Natural killer cell treated with Interleukin-12 subunit alpha and Interleukin-12 subunit beta and Interleukin-15 and Interleukin-18, amount 100 ng/mL, for 72 hours (primary cell): ENCODE data around the gene RHO. TPM values are rescaled to one million over a fixed set of nuclear protein-coding genes. Genes with fewer than 3 reads are reported as not detected.
"Not testable (repeated sequence)": the region's sequence is repeated elsewhere in the genome, so short reads cannot be mapped to it uniquely, and the experiment has no call there.

ENCODE experiments used
- ATAC-seq, 2 donors: fragments of 150-1000 bp; cut with Tn5 transposase in 1 of 2; sonication (Bioruptor Pico), chemical (Tn5 transposase) in 1 of 2; 2 replicates each; pipeline ENCODE4 v1.10.0; 2021
- DNase-seq: peaks from one replicate; pipeline ENCODE4 v3.0.0; 2022; ENCODE audit warnings: low spot score
- H3K27ac Mint-ChIP-seq, 2 donors: 1 replicate in 1 of 2; 2 replicates in 1 of 2; pipeline ENCODE4 v1.8.0; 2022; ENCODE audit warnings: mixed read lengths in 2 of 2, mild to moderate bottlenecking in 1 of 2, moderate library complexity in 1 of 2
- H3K27me3 Mint-ChIP-seq, 2 donors: 1 replicate in 1 of 2; 2 replicates in 1 of 2; pipeline ENCODE4 v1.8.0; 2022; ENCODE audit warnings: mixed read lengths in 2 of 2
- H3K36me3 Mint-ChIP-seq: one replicate; pipeline ENCODE4 v1.8.0; 2022; ENCODE audit warnings: mixed read lengths
- H3K4me1 Mint-ChIP-seq, 2 donors: 1 replicate in 1 of 2; 2 replicates in 1 of 2; pipeline ENCODE4 v1.8.0; 2022; ENCODE audit warnings: low read depth in 2 of 2, mixed read lengths in 2 of 2, mild to moderate bottlenecking in 1 of 2
- H3K4me3 Mint-ChIP-seq: one replicate; pipeline ENCODE4 v1.8.0; 2022; ENCODE audit warnings: mixed read lengths
- H3K9me3 Mint-ChIP-seq: 2 replicates; pipeline ENCODE4 v1.8.0; 2022; ENCODE audit warnings: mixed read lengths
- total RNA-seq, 2 donors: library from RNA; stranded (reverse); gene quantifications; one replicate each; pipeline ENCODE4 v1.2.3, GENCODE V29; 2022

The RHO gene
- total RNA-seq, 2 donors from 2014 or later = not detected

DNA sequence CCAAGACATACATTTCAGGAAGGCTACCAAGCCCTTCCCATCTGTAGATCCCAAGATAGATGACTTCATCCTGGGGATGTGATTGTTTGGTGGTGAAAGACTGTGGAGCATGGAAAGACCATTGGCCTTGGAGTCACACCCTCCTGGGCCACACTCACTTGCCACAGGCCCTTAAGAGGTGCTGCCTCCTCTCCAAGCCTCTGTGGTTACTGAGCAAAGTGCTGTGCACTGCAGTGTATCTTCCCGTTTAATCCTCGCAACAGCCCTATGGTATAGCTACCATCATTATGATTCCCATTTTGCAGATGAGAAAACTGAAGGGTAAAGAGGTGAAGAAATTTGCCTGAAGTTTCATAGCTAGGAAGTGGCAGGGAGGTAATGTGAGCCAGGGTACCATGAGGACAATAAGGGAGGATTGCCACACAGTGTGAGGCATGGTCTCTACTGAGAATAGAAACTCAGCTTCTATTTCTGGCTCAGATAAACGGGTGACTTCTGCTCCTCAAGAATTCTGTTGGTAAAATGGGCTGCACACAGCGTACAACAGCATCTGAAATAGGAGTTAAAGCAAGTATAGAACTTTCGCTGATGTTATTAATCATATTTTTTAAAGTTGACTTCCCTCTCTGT is 23.9 kb upstream of the RHO start:
- no peaks in the 10 kb centered on the region for H3K36me3 Mint-ChIP-seq
- ATAC-seq (no peak), DNase-seq (no peak)
- no peak overlapping the region for H3K27ac Mint-ChIP-seq
- no peak overlapping the region for H3K4me3 Mint-ChIP-seq
- H3K4me1 Mint-ChIP-seq = peaks cover 0 to 10% of the 10 kb centered on the region in 2 donors
- H3K27me3 Mint-ChIP-seq = peaks cover 0 to 5% of the 10 kb centered on the region in 2 donors
- H3K9me3 Mint-ChIP-seq = no peaks in the 10 kb centered on the region

- DNase-seq = no peak
- peaks cover 0 to 10% of the 10 kb centered on the region in 2 donors for H3K4me1 Mint-ChIP-seq
- H3K9me3 Mint-ChIP-seq = no peaks in the 10 kb centered on the region
- H3K36me3 Mint-ChIP-seq = no peaks in the 10 kb centered on the region
- no peak overlapping the region for H3K4me3 Mint-ChIP-seq
- no peak overlapping the region for H3K27ac Mint-ChIP-seq
- no peak for ATAC-seq
- H3K27me3 Mint-ChIP-seq = peaks cover 0 to 5% of the 10 kb centered on the region in 2 donors
These were observed 23.1 kb upstream of the RHO start for GRCh38 chr3:129505341-129505740.

DNA sequence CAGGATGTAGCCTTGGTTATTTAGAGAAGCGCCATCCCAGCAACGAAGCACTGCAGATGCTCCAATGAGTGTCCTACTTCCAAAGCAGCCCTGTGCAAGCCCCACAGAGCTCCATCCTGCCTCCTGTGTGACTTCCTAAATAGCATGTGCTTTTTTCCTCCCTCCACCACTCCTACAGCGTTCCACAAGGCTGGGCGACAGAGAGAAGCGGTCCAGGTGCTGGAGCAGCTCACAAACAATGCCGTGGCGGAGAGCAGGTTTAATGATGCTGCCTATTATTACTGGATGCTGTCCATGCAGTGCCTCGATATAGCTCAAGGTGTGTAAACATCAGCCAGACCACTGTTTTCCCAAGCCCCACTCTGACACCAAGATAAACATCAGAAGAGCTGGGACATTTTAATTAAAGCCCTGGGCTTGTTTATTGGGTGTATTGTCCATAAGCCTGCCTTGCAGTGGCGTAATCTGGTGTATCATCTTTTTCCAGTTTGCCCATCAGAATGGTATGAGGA is 22.2 kb upstream of the RHO start:
- no peak for DNase-seq

GRCh38 chr3:129507181-129507831 is 21.1 kb upstream of the RHO start:
- no peaks in the 10 kb centered on the region for H3K9me3 Mint-ChIP-seq
- no peak for ATAC-seq
- H3K4me1 Mint-ChIP-seq = peaks cover 0 to 16% of the 10 kb centered on the region in 2 donors
- H3K27ac Mint-ChIP-seq = no peak overlapping the region
- H3K27me3 Mint-ChIP-seq = no peaks in the 10 kb centered on the region
- H3K36me3 Mint-ChIP-seq = no peaks in the 10 kb centered on the region
- no peak overlapping the region for H3K4me3 Mint-ChIP-seq
- DNase-seq = no peak

More for the DNA sequence above, 22.2 kb upstream of the RHO start:
- Mint-ChIP-seq H3K36me3 (no peaks in the 10 kb centered on the region), H3K9me3 (no peaks in the 10 kb centered on the region), H3K4me3 (no peak overlapping the region), H3K27me3 (no peaks in the 10 kb centered on the region), H3K27ac (no peak overlapping the region), H3K4me1 (peaks cover 0 to 16% of the 10 kb centered on the region in 2 donors)
- ATAC-seq = no peak

DNA sequence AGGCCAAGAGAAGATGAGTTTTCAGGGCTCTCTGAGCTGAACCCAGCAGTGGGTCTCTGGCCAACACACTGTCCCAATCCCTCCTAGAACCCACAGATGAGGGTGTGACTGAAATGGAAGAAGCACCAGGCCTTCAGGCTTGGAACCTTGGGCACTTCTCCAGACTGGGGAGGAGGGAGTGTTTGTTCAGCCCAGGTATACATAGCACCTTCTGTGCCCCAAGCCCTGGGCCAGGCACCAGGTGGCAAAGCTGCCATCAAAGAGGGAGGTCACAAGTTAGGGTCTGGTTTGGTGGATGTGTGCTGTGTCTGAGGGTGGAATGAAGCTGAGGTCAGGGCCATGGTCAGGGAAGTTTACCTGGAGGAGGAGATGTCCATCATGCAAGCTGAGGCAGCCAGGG is 15.8 kb upstream of the RHO start:
- Mint-ChIP-seq H3K4me1 (peaks cover 0 to 8% of the 10 kb centered on the region in 2 donors), H3K9me3 (no peaks in the 10 kb centered on the region), H3K36me3 (no peaks in the 10 kb centered on the region), H3K27me3 (no peaks in the 10 kb centered on the region), H3K4me3 (no peak overlapping the region), H3K27ac (peak overlapping the region in 1 of 2 donors; percentile 44)
- no peak for DNase-seq
- ATAC-seq = no peak

- Mint-ChIP-seq H3K9me3 (no peaks in the 10 kb centered on the region), H3K4me1 (peaks cover 0 to 5% of the 10 kb centered on the region in 2 donors), H3K36me3 (no peaks in the 10 kb centered on the region), H3K27me3 (no peaks in the 10 kb centered on the region), H3K4me3 (no peak overlapping the region), H3K27ac (no peak overlapping the region)
- no peak for ATAC-seq
- DNase-seq = no peak
These were observed 14.7 kb upstream of the RHO start for GRCh38 chr3:129513705-129514104.

DNA sequence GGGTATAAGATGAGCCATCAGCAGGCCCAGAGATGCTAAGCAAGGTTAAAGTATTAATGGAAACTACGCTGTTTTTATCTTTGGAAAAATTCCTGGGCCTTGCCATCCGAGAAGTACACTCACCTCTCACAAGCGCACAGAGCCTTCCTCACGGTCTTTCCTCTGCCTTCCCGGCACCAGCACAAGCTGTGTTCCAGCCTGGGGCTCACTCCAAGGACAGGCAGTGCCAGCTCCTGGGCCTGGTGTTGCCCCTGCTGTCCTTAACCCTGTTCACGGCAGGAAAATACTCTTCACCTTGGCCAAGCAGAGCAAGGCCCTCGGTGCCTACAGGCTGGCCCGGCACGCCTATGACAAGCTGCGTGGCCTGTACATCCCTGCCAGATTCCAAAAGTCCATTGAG is 14.3 kb upstream of the RHO start:
- DNase-seq (no peak), ATAC-seq (no peak)
- Mint-ChIP-seq H3K4me1 (peaks cover 0 to 5% of the 10 kb centered on the region in 2 donors), H3K9me3 (no peaks in the 10 kb centered on the region), H3K27ac (no peak overlapping the region), H3K36me3 (no peaks in the 10 kb centered on the region), H3K27me3 (no peaks in the 10 kb centered on the region), H3K4me3 (no peak overlapping the region)

DNA sequence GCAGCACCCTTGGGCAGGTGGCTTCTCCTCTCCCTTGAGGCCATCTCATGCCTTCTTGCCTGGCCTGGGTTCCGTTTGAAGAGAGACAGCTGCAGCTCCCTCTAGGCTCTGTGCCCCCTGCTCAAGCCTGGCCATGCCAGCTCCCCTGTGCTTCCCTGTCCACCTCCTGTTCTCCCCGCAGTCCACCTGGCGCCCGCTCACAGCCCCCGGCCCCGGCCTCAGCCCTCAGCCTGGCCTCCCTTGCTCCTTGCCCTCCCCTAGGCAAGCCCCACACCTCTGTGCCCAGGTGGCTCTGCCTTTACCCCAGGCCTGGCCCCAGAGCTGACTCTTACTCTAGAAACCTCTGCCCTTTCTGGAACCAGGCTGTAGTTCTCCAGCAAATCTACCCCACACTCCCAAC is 13.9 kb upstream of the RHO start:
- no peak overlapping the region for H3K4me3 Mint-ChIP-seq
- DNase-seq (no peak), ATAC-seq (no peak)
- no peaks in the 10 kb centered on the region for H3K27me3 Mint-ChIP-seq
- peaks cover 0 to 5% of the 10 kb centered on the region in 2 donors for H3K4me1 Mint-ChIP-seq
- H3K9me3 Mint-ChIP-seq = no peaks in the 10 kb centered on the region
- H3K36me3 Mint-ChIP-seq = no peaks in the 10 kb centered on the region
- peak overlapping the region in 1 of 2 donors; percentile 40 for H3K27ac Mint-ChIP-seq

- ATAC-seq, H3K9me3 Mint-ChIP-seq, DNase-seq, H3K4me3 Mint-ChIP-seq, H3K4me1 Mint-ChIP-seq, H3K27me3 Mint-ChIP-seq, H3K36me3 Mint-ChIP-seq: not testable (repeated sequence)
- H3K27ac Mint-ChIP-seq = peak overlapping the region in 1 of 2 donors; percentile 40
These were observed 13.2 kb upstream of the RHO start for GRCh38 chr3:129515108-129515820.

- not testable (repeated sequence) for H3K27ac Mint-ChIP-seq, H3K4me3 Mint-ChIP-seq
These were observed 12.5 kb upstream of the RHO start for GRCh38 chr3:129515821-129516432.

GRCh38 chr3:129517516-129517915 is 10.9 kb upstream of the RHO start:
- ATAC-seq = no peak
- DNase-seq = no peak
- Mint-ChIP-seq H3K9me3 (no peaks in the 10 kb centered on the region), H3K4me1 (peaks cover 0 to 4% of the 10 kb centered on the region in 2 donors), H3K27me3 (no peaks in the 10 kb centered on the region), H3K36me3 (no peaks in the 10 kb centered on the region), H3K4me3 (no peak overlapping the region), H3K27ac (no peak overlapping the region)

More at GRCh38 chr3:129515821-129516432, 12.5 kb upstream of the RHO start:
- ATAC-seq, H3K36me3 Mint-ChIP-seq, H3K4me1 Mint-ChIP-seq, H3K9me3 Mint-ChIP-seq, H3K27me3 Mint-ChIP-seq, DNase-seq: not testable (repeated sequence)

- DNase-seq (no peak), ATAC-seq (no peak)
- Mint-ChIP-seq H3K27ac (no peak overlapping the region), H3K9me3 (no peaks in the 10 kb centered on the region), H3K4me3 (no peak overlapping the region), H3K36me3 (no peaks in the 10 kb centered on the region), H3K4me1 (peaks cover 0 to 4% of the 10 kb centered on the region in 2 donors), H3K27me3 (no peaks in the 10 kb centered on the region)
These were observed 10.3 kb upstream of the RHO start for GRCh38 chr3:129518038-129518561.

- no peak overlapping the region for H3K27ac Mint-ChIP-seq
- no peak for ATAC-seq
- no peaks in the 10 kb centered on the region for H3K9me3 Mint-ChIP-seq
These were observed 9.9 kb upstream of the RHO start for GRCh38 chr3:129518581-129518980.

More at GRCh38 chr3:129518581-129518980, 9.9 kb upstream of the RHO start:
- peaks cover 0 to 4% of the 10 kb centered on the region in 2 donors for H3K4me1 Mint-ChIP-seq
- no peak for DNase-seq
- H3K27me3 Mint-ChIP-seq = no peaks in the 10 kb centered on the region
- H3K4me3 Mint-ChIP-seq = no peak overlapping the region
- H3K36me3 Mint-ChIP-seq = no peaks in the 10 kb centered on the region
